GM23338 (cell line): Measurements from ENCODE around the gene KRTAP5-1. TPM values are rescaled to one million over a fixed set of nuclear protein-coding genes. Genes with fewer than 3 reads are reported as not detected.
A peak's percentile ranks its signal among the peaks of the same experiment; 100 is the strongest.

Source experiments
- ATAC-seq: fragments of 200-7000 bp; cut with Tn5 transposase; 3 replicates; pipeline ENCODE4 v1.9.1; 2020
- DNase-seq: peaks from one replicate; pipeline ENCODE4 v3.0.0-alpha.2; 2015; ENCODE audit warnings: low spot score
- H2AFZ ChIP-seq: fragments of 200-600 bp; sonication (generic); 2 replicates; pipeline ENCODE4 v1.8.0; 2016; ENCODE audit warnings: antibody characterized with exemption, mild to moderate bottlenecking, moderate library complexity
- H3F3A ChIP-seq: fragments of 200-600 bp; sonication (generic); replicated peaks from 2 replicates; pipeline ENCODE4 v1.8.0; 2017; ENCODE audit warnings: antibody characterized with exemption, mixed run types, low read depth
- H3K27ac ChIP-seq: fragments of 200-600 bp; sonication (generic); 2 replicates; pipeline ENCODE4 v1.6.1; 2016; ENCODE audit warnings: low read depth
- H3K27me3 ChIP-seq: fragments of 200-600 bp; sonication (generic); 2 replicates; pipeline ENCODE4 v1.8.0; 2016; ENCODE audit warnings: mild to moderate bottlenecking, mixed run types, moderate library complexity; ENCODE audit not compliant: insufficient read depth
- H3K36me3 ChIP-seq: fragments of 200-600 bp; sonication (generic); 2 replicates; pipeline ENCODE4 v1.8.0; 2016; ENCODE audit warnings: mild to moderate bottlenecking; ENCODE audit not compliant: insufficient read depth
- H3K4me1 ChIP-seq: fragments of 200-600 bp; sonication (generic); 2 replicates; pipeline ENCODE4 v1.8.0; 2016; ENCODE audit warnings: mild to moderate bottlenecking, moderate library complexity; ENCODE audit not compliant: insufficient read depth
- H3K4me2 ChIP-seq: fragments of 200-600 bp; sonication (generic); 2 replicates; pipeline ENCODE4 v1.7.1; 2017; ENCODE audit warnings: mixed run types
- H3K4me3 ChIP-seq: fragments of 200-600 bp; sonication (generic); 2 replicates; pipeline ENCODE4 v1.6.1; 2016; ENCODE audit warnings: mixed run types
- H3K79me2 ChIP-seq: fragments of 200-600 bp; sonication (generic); replicated peaks from 2 replicates; pipeline ENCODE4 v1.8.0; 2017; ENCODE audit warnings: mild to moderate bottlenecking; ENCODE audit not compliant: insufficient read depth
- H3K9me2 ChIP-seq: fragments of 200-600 bp; sonication (generic); 2 replicates; pipeline ENCODE4 v1.8.0; 2017; ENCODE audit not compliant: insufficient read depth
- H4K20me1 ChIP-seq: fragments of 200-600 bp; sonication (generic); replicated peaks from 2 replicates; pipeline ENCODE4 v1.8.0; 2017; ENCODE audit warnings: mild to moderate bottlenecking; ENCODE audit not compliant: insufficient read depth
- H3K27ac Mint-ChIP-seq: 2 replicates; pipeline ENCODE4 v1.8.0; 2020; ENCODE audit warnings: inconsistent platforms, mild to moderate bottlenecking, moderate library complexity, mixed read lengths
- H3K27me3 Mint-ChIP-seq: 3 replicates; pipeline ENCODE4 v1.8.0; 2022; ENCODE audit warnings: low read depth, mild to moderate bottlenecking, moderate library complexity, mixed read lengths, inconsistent platforms; ENCODE audit not compliant: insufficient read depth, poor library complexity
- H3K36me3 Mint-ChIP-seq: 3 replicates; pipeline ENCODE4 v1.8.0; 2021; ENCODE audit warnings: low read depth, mild to moderate bottlenecking, inconsistent platforms, moderate library complexity, mixed read lengths
- H3K4me1 Mint-ChIP-seq: 3 replicates; pipeline ENCODE4 v1.8.0; 2020; ENCODE audit warnings: mild to moderate bottlenecking, inconsistent platforms, mixed read lengths
- H3K4me3 Mint-ChIP-seq: 3 replicates; pipeline ENCODE4 v1.8.0; 2021; ENCODE audit warnings: moderate library complexity, mild to moderate bottlenecking, inconsistent platforms, mixed read lengths
- H3K9me3 Mint-ChIP-seq: 3 replicates; pipeline ENCODE4 v1.8.0; 2020; ENCODE audit warnings: moderate library complexity, mild to moderate bottlenecking, inconsistent platforms, mixed read lengths
- CREB1 ChIP-seq: fragments of 250-450 bp; sonication (Bioruptor Pico); IDR thresholded peaks from 2 replicates; pipeline ENCODE4 v1.5.0; 2020; ENCODE audit warnings: low read depth, mild to moderate bottlenecking, moderate library complexity
- POLR2AphosphoS5 ChIP-seq: IDR thresholded peaks from 2 replicates; pipeline ENCODE4 v1.6.1; 2016; ENCODE audit warnings: antibody characterized with exemption, low read depth
- polyA plus RNA-seq: library from polyadenylated mRNA; unstranded; fragments of >200 nt; fragmentation: Nextera tagmentation; extraction: Ambion mirVana; gene quantifications from 2 replicates; pipeline ENCODE4 v1.2.1, GENCODE V29; 2016
- total RNA-seq: library from RNA; depleted of rRNA; stranded (reverse); fragments of >200 nt; shearing (Covaris generic); gene quantifications from 2 replicates; pipeline ENCODE4 v1.2.3, GENCODE V29; 2014
- TF ChIP-seq, protein P1 (sequence below): IDR thresholded peaks from 2 replicates; pipeline ENCODE4 v1.6.1; 2016; ENCODE audit warnings: antibody characterized with exemption
- TF ChIP-seq, protein P2 (sequence below): fragments of 250-450 bp; sonication (Bioruptor Pico); IDR thresholded peaks from 2 replicates; pipeline ENCODE4 v1.5.0; 2020; ENCODE audit warnings: mild to moderate bottlenecking, moderate library complexity
- TF ChIP-seq, protein P3 (sequence below), 2 experiments: fragments of 200-600 bp in 1 of 2; sonication (generic) in 1 of 2; conservative IDR thresholded peaks; 2 replicates each; pipeline versions ENCODE4 v1.5.1 to v1.6.1; 2016 to 2017; ENCODE audit warnings: antibody characterized with exemption in 2 of 2, low read depth in 2 of 2, mild to moderate bottlenecking in 2 of 2, moderate library complexity in 1 of 2

Gene KRTAP5-1
- total and polyA plus RNA-seq, 2 experiments from 2014 or later = not detected

DNA sequence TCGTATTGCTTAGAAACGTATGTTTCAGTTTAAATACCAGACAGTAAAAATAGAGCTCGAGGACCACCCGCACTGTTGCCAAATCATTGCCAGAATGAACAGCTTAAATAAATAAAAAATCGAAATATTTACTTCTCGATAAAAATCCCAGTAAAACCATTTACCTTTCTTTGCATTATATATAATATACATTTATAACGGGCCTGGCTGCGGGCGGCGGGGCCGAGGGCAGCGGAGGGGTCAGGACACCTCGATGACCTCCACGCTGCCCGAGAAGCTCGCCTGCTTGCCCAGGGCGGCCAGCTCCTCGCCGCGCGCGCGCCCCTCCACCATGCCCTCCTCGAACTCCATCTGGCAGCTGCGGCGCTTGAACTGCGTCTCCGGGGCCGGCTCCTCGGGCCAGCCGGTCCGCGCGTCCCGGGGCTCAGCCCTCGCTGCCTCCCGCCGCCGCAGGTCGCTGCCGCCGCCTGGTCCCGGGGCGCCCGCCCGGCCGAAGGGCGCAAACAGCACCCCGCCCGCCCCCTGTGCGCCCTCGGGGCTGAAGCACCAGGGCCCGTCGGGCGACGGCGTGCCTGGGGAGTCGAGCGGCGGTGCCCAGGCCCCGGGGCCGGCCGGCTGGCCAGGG lies 28.7 kb downstream of the KRTAP5-1 start:
- H3K4me3 Mint-ChIP-seq = peak overlapping the region; percentile 54; the same call in 2 of the 3 replicates
- H3K27ac Mint-ChIP-seq = no peak overlapping the region
- peak overlapping the region; percentile 46 for H3K4me3 ChIP-seq
- H3K4me1 Mint-ChIP-seq = peaks cover 30% of the 10 kb centered on the region
- no peaks in the 10 kb centered on the region for H3K36me3 ChIP-seq
- H3K27me3 ChIP-seq = peaks cover 49% of the 10 kb centered on the region
- no peak overlapping the region for H2AFZ ChIP-seq
- H3F3A ChIP-seq = no peaks in the 10 kb centered on the region
- peaks cover 63% of the 10 kb centered on the region for H3K27me3 Mint-ChIP-seq
- no peaks in the 10 kb centered on the region for H3K36me3 Mint-ChIP-seq
- DNase-seq (peak; percentile 51), ATAC-seq (peak; percentile 1; the same call in 2 of the 3 replicates)
- no peak overlapping the region for H3K27ac ChIP-seq
- peaks cover 31% of the 10 kb centered on the region for H3K4me1 ChIP-seq
- no peaks in the 10 kb centered on the region for H3K79me2 ChIP-seq
- TF ChIP-seq CREB1 (CRISPR knock-in tag) = no peak
- no peaks in the 10 kb centered on the region for H3K9me2 ChIP-seq
- no peaks in the 10 kb centered on the region for H4K20me1 ChIP-seq
- peak overlapping the region; percentile 80 for H3K4me2 ChIP-seq
- H3K9me3 Mint-ChIP-seq = no peaks in the 10 kb centered on the region

DNA sequence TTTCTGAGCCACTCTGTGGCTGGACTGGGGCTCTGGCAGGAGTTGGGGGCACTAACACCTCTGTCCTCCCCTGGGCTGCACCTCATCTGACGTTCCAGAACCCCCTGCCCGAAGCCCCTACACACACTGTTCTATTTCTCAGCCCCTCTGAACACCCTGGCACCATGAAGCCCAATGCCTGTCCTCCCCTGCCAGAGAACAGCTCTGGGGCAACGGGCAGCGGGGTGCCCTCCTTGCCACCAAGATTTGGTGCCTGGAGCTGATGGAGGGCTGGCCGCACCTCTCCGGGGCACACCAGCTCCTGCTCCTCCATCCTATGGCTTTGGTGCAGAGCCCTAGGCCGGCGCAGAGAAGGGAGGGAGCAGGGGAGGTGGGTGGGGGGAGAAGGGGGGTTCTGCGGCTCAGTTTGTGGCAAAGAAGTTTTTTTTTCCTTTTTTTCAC lies 29.4 kb downstream of the KRTAP5-1 start:
- Histone ChIP-seq H3K36me3 (no peaks in the 10 kb centered on the region), H3K4me3 (peak overlapping the region; percentile 46), H3K9me2 (no peaks in the 10 kb centered on the region), H3K27me3 (peaks cover 49% of the 10 kb centered on the region), H3F3A (no peaks in the 10 kb centered on the region), H3K79me2 (no peaks in the 10 kb centered on the region), H3K4me2 (peak overlapping the region; percentile 80), H2AFZ (no peak overlapping the region), H3K27ac (no peak overlapping the region), H3K4me1 (peaks cover 31% of the 10 kb centered on the region), H4K20me1 (no peaks in the 10 kb centered on the region)
- no peaks in the 10 kb centered on the region for H3K9me3 Mint-ChIP-seq
- peaks cover 30% of the 10 kb centered on the region for H3K4me1 Mint-ChIP-seq
- H3K27ac Mint-ChIP-seq = no peak overlapping the region
- peak overlapping the region; percentile 54 for H3K4me3 Mint-ChIP-seq
- no peaks in the 10 kb centered on the region for H3K36me3 Mint-ChIP-seq
- peaks cover 62% of the 10 kb centered on the region for H3K27me3 Mint-ChIP-seq
- TF ChIP-seq, protein P1, sequence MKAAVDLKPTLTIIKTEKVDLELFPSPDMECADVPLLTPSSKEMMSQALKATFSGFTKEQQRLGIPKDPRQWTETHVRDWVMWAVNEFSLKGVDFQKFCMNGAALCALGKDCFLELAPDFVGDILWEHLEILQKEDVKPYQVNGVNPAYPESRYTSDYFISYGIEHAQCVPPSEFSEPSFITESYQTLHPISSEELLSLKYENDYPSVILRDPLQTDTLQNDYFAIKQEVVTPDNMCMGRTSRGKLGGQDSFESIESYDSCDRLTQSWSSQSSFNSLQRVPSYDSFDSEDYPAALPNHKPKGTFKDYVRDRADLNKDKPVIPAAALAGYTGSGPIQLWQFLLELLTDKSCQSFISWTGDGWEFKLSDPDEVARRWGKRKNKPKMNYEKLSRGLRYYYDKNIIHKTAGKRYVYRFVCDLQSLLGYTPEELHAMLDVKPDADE = no peak
- ATAC-seq = peak; percentile 8
- DNase-seq = no peak

DNA sequence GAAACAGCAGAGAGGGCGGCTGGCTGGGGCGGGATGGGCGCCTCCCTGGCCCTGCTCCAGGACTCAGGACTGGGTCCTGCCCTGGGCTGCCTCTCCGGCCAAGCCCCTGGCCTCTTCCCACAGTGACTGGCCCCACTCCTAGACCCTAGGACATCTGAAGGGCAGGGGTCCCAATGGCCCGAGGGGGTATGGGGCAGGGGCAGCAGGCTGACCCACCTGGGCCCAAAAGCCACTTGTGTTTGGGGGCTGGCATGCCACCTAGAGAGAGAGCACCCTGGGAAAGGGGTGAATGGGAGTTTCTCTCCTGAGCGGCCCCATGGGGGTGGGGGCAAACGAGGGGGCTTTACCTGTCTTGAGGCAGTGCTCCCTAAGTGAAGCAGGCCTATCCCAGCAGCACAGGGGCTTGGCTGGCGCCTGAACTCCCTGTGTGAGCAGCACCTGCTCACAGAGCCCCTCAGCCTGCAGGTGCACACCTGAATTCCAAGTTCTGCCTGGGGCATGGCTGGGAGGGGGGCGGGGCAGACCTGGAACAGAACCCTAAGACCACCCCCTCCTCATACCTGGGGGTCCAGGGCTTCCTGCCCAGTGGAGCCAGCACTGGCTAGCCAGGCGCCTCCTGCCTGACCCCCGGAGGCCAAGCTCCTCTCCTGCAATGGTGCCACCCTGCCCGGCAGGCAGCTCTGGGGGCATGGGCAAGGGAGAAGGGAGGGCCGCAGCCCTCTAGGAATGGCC lies 29.9 kb downstream of the KRTAP5-1 start:
- no peak for DNase-seq
- Histone ChIP-seq H3K4me3 (peak overlapping the region; percentile 46; the same call in 1 of the 2 replicates), H3K36me3 (no peaks in the 10 kb centered on the region)
- TF ChIP-seq, protein P2, sequence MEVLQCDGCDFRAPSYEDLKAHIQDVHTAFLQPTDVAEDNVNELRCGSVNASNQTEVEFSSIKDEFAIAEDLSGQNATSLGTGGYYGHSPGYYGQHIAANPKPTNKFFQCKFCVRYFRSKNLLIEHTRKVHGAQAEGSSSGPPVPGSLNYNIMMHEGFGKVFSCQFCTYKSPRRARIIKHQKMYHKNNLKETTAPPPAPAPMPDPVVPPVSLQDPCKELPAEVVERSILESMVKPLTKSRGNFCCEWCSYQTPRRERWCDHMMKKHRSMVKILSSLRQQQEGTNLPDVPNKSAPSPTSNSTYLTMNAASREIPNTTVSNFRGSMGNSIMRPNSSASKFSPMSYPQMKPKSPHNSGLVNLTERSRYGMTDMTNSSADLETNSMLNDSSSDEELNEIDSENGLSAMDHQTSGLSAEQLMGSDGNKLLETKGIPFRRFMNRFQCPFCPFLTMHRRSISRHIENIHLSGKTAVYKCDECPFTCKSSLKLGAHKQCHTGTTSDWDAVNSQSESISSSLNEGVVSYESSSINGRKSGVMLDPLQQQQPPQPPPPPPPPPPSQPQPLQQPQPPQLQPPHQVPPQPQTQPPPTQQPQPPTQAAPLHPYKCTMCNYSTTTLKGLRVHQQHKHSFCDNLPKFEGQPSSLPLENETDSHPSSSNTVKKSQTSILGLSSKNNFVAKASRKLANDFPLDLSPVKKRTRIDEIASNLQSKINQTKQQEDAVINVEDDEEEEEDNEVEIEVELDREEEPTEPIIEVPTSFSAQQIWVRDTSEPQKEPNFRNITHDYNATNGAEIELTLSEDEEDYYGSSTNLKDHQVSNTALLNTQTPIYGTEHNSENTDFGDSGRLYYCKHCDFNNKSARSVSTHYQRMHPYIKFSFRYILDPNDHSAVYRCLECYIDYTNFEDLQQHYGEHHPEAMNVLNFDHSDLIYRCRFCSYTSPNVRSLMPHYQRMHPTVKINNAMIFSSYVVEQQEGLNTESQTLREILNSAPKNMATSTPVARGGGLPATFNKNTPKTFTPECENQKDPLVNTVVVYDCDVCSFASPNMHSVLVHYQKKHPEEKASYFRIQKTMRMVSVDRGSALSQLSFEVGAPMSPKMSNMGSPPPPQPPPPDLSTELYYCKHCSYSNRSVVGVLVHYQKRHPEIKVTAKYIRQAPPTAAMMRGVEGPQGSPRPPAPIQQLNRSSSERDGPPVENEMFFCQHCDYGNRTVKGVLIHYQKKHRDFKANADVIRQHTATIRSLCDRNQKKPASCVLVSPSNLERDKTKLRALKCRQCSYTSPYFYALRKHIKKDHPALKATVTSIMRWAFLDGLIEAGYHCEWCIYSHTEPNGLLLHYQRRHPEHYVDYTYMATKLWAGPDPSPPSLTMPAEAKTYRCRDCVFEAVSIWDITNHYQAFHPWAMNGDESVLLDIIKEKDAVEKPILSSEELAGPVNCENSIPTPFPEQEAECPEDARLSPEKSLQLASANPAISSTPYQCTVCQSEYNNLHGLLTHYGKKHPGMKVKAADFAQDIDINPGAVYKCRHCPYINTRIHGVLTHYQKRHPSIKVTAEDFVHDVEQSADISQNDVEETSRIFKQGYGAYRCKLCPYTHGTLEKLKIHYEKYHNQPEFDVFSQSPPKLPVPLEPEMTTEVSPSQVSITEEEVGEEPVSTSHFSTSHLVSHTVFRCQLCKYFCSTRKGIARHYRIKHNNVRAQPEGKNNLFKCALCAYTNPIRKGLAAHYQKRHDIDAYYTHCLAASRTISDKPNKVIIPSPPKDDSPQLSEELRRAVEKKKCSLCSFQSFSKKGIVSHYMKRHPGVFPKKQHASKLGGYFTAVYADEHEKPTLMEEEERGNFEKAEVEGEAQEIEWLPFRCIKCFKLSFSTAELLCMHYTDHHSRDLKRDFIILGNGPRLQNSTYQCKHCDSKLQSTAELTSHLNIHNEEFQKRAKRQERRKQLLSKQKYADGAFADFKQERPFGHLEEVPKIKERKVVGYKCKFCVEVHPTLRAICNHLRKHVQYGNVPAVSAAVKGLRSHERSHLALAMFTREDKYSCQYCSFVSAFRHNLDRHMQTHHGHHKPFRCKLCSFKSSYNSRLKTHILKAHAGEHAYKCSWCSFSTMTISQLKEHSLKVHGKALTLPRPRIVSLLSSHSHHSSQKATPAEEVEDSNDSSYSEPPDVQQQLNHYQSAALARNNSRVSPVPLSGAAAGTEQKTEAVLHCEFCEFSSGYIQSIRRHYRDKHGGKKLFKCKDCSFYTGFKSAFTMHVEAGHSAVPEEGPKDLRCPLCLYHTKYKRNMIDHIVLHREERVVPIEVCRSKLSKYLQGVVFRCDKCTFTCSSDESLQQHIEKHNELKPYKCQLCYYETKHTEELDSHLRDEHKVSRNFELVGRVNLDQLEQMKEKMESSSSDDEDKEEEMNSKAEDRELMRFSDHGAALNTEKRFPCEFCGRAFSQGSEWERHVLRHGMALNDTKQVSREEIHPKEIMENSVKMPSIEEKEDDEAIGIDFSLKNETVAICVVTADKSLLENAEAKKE (CRISPR knock-in tag) = no peak
- TF ChIP-seq, protein P3, sequence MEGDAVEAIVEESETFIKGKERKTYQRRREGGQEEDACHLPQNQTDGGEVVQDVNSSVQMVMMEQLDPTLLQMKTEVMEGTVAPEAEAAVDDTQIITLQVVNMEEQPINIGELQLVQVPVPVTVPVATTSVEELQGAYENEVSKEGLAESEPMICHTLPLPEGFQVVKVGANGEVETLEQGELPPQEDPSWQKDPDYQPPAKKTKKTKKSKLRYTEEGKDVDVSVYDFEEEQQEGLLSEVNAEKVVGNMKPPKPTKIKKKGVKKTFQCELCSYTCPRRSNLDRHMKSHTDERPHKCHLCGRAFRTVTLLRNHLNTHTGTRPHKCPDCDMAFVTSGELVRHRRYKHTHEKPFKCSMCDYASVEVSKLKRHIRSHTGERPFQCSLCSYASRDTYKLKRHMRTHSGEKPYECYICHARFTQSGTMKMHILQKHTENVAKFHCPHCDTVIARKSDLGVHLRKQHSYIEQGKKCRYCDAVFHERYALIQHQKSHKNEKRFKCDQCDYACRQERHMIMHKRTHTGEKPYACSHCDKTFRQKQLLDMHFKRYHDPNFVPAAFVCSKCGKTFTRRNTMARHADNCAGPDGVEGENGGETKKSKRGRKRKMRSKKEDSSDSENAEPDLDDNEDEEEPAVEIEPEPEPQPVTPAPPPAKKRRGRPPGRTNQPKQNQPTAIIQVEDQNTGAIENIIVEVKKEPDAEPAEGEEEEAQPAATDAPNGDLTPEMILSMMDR (conservative IDR thresholded peaks at IDR 0.05; ENCODE audit: low read depth in 2 of 2) = no peak
- no peak for TF ChIP-seq POLR2AphosphoS5

More for the DNA sequence above, 29.9 kb downstream of the KRTAP5-1 start:
- Histone ChIP-seq H3K27ac (no peak overlapping the region), H3K4me1 (peaks cover 31% of the 10 kb centered on the region), H2AFZ (no peak overlapping the region), H3K27me3 (peaks cover 49% of the 10 kb centered on the region), H3F3A (no peaks in the 10 kb centered on the region), H3K79me2 (no peaks in the 10 kb centered on the region), H3K9me2 (no peaks in the 10 kb centered on the region), H4K20me1 (no peaks in the 10 kb centered on the region), H3K4me2 (no peak overlapping the region; the same call in 1 of the 2 replicates)
- no peak overlapping the region; the same call in 2 of the 3 replicates for H3K4me3 Mint-ChIP-seq
- H3K9me3 Mint-ChIP-seq = no peaks in the 10 kb centered on the region
- H3K27ac Mint-ChIP-seq = no peak overlapping the region
- no peak for ATAC-seq
- no peaks in the 10 kb centered on the region for H3K36me3 Mint-ChIP-seq
- H3K27me3 Mint-ChIP-seq = peaks cover 59% of the 10 kb centered on the region
- H3K4me1 Mint-ChIP-seq = peaks cover 30% of the 10 kb centered on the region
